ENCODE results near the gene SRM. TPM values are rescaled to one million over a fixed set of nuclear protein-coding genes. Genes with fewer than 3 reads are reported as not detected.

The SRM gene
- total and polyA plus RNA-seq, 2 of the 4 experiments (the other 2 are of a cell fraction), result 23.1 to 160 TPM

GRCh38 chr1:11053758-11054137 is 6.1 kb downstream of the SRM start:
- WGBS, 2 experiments (ENCODE audit: extremely low coverage in 2 of 2, insufficient read length in 1 of 2), result 72% methylated on average over 4 of the region's 10 CpGs; no CpG with 5 or more reads in 1 of the 2 experiments
- Histone ChIP-seq H3K27ac (ENCODE audit: insufficient read depth, low read length) (no peak overlapping the region), H2BK20ac (ENCODE audit: low read depth, low read length) (no peak overlapping the region), H4K8ac (ENCODE audit: low read depth in 2 of 2, low read length in 2 of 2) (no peak overlapping the region), H3K9me3 (ENCODE audit: control insufficient read depth, insufficient read depth, low read length) (no peaks in the 10 kb centered on the region), H3K4me1 (ENCODE audit: control insufficient read depth, insufficient read depth, low read length) (peaks cover 3% of the 10 kb centered on the region; the same call in 1 of the 2 replicates), H3K56ac (ENCODE audit: extremely low read depth, insufficient read depth, low read length) (no peak overlapping the region), H2BK15ac (ENCODE audit: low read depth, low read length) (no peak overlapping the region), H3K27me3 (ENCODE audit: control insufficient read depth, insufficient read depth, low read length) (no peaks in the 10 kb centered on the region), H2AK5ac (ENCODE audit: low read depth, low read length) (no peak overlapping the region), H3K14ac (replicated peaks; ENCODE audit: low read depth, low read length) (no peak overlapping the region), H3K9me1 (ENCODE audit: insufficient read depth, low read length) (0 out of 2 replicates have a peak, but pooled peaks cover 3% of the 10 kb centered on the region), H3K23ac (ENCODE audit: low read depth, low read length) (no peak overlapping the region), H2BK5ac (ENCODE audit: low read depth, low read length, poor library complexity, severe bottlenecking) (no peak overlapping the region), H3K4ac (ENCODE audit: low read depth, low read length) (no peak overlapping the region), H3K36me3 (ENCODE audit: control insufficient read depth, insufficient read depth, low read length) (peaks cover 15% of the 10 kb centered on the region), H4K91ac (ENCODE audit: insufficient read depth, low read depth, low read length) (no peak overlapping the region), H4K20me1 (ENCODE audit: insufficient read depth, low read length) (peaks cover 24% of the 10 kb centered on the region), H2AFZ (replicated peaks; ENCODE audit: low read length, poor library complexity) (peak overlapping the region; percentile 56), H3K4me2 (ENCODE audit: low read depth, low read length) (no peak overlapping the region), H2BK120ac (ENCODE audit: low read depth, low read length) (no peak overlapping the region), H3K18ac (ENCODE audit: low read depth, low read length) (no peak overlapping the region), H2AK9ac (replicated peaks; ENCODE audit: low read depth, low read length, poor library complexity) (no peak overlapping the region), H3K9ac (ENCODE audit: low read depth, low read length) (no peak overlapping the region), H3K4me3 (ENCODE audit: insufficient read depth, low read depth, low read length) (no peak overlapping the region), H4K5ac (ENCODE audit: low read depth, low read length) (no peak overlapping the region), H3K79me1 (ENCODE audit: low read depth in 1 of 2, low read length in 2 of 2) (peaks cover 3 to 21% of the 10 kb centered on the region in 2 experiments; a peak in 3 of 4 replicates)
- dilution Hi-C loops (cut with HindIII; ENCODE audit: low sequenced_read_pairs, unreplicated experiment) (no loop called here), in situ Hi-C loops (cut with MboI; ENCODE audit: low sequenced_read_pairs) (no loop called here), intact Hi-C loops (cut with micrococcal nuclease) (no loop called here)
- TF ChIP-seq MXI1 (IDR thresholded peaks at IDR 0.05; ENCODE audit: borderline replicate concordance, low read depth, low read length) (peak; percentile 67; the same call in 1 of the 2 replicates), RFX5 (IDR thresholded peaks at IDR 0.05; ENCODE audit: low read depth, low read length) (no peak)
- ChIA-PET POLR2A (ENCODE audit: unreplicated experiment) (no interaction called here), CTCF (no interaction called here)
- DNase-seq (peak; percentile 25), ATAC-seq (ENCODE audit: low read depth) (peak; percentile 54)
- no TSS peak for BruUV-seq (replicated peaks)

Data from IMR-90 (cell line).